Measurements from ENCODE around the gene FARP1. TPM values are rescaled to one million over a fixed set of nuclear protein-coding genes. Genes with fewer than 3 reads are reported as not detected.

The FARP1 gene
- total RNA-seq, 6 experiments from 2014 or later = 44.9 to 104 (median 80.0) TPM

- WGBS (ENCODE audit: insufficient coverage, low coverage, low lambda C conversion rate, missing lambda C conversion rate) = 84% methylated on average over 8 of the region's 8 CpGs
- Histone ChIP-seq H3K36me3 (peaks cover 0 to 2% (median 0%) of the 10 kb centered on the region in 4 donors), H3K4me1 (peaks cover 0 to 35% (median 7%) of the 10 kb centered on the region in 4 donors), H3K4me3 (no peak overlapping the region), H3K9me3 (no peaks in the 10 kb centered on the region), H3K27me3 (no peaks in the 10 kb centered on the region), H3K27ac (no peak overlapping the region)
- no peak for DNase-seq
- no peak for ATAC-seq
- no peak for TF ChIP-seq POLR2A (IDR thresholded peaks at IDR 0.05)
- TF ChIP-seq CTCF (IDR thresholded peaks at IDR 0.05) = no peak
- intact Hi-C loops (cut with DNase I) = no loop called here
Observed at GRCh38 chr13:98328511-98328910, 185.6 kb downstream of the FARP1 start.

GRCh38 chr13:98332222-98332621 is 189.3 kb downstream of the FARP1 start:
- no peak for TF ChIP-seq POLR2A (IDR thresholded peaks at IDR 0.05)
- no peak for TF ChIP-seq CTCF (IDR thresholded peaks at IDR 0.05)
- no peaks in the 10 kb centered on the region for H3K36me3 ChIP-seq
- no peak overlapping the region for H3K27ac ChIP-seq
- ATAC-seq (peak in 2 of 4 donors; percentile 51 to 53), DNase-seq (no peak)
- no peaks in the 10 kb centered on the region for H3K27me3 ChIP-seq
- 50% methylated on average over 2 of the region's 2 CpGs for WGBS (ENCODE audit: insufficient coverage, low coverage, low lambda C conversion rate, missing lambda C conversion rate)
- intact Hi-C loops (cut with DNase I) = no loop called here
- H3K9me3 ChIP-seq = no peaks in the 10 kb centered on the region
- H3K4me1 ChIP-seq = peaks cover 0 to 12% (median 2%) of the 10 kb centered on the region in 4 donors
- H3K4me3 ChIP-seq = no peak overlapping the region

GRCh38 chr13:98332691-98333090 is 189.8 kb downstream of the FARP1 start:
- DNase-seq (no peak), ATAC-seq (no peak)
- H3K36me3 ChIP-seq = no peaks in the 10 kb centered on the region
- H3K27ac ChIP-seq = no peak overlapping the region
- peaks cover 0 to 12% (median 2%) of the 10 kb centered on the region in 4 donors for H3K4me1 ChIP-seq
- H3K27me3 ChIP-seq = no peaks in the 10 kb centered on the region
- TF ChIP-seq POLR2A (IDR thresholded peaks at IDR 0.05) = no peak
- no peak for TF ChIP-seq CTCF (IDR thresholded peaks at IDR 0.05)
- 93% methylated on average over 5 of the region's 5 CpGs for WGBS (ENCODE audit: insufficient coverage, low coverage, low lambda C conversion rate, missing lambda C conversion rate)
- no peak overlapping the region for H3K4me3 ChIP-seq
- intact Hi-C loops (cut with DNase I) = no loop called here
- no peaks in the 10 kb centered on the region for H3K9me3 ChIP-seq

GRCh38 chr13:98333486-98333885 is 190.6 kb downstream of the FARP1 start:
- Histone ChIP-seq H3K27ac (no peak overlapping the region), H3K4me1 (peaks cover 0 to 12% (median 2%) of the 10 kb centered on the region in 4 donors), H3K27me3 (no peaks in the 10 kb centered on the region), H3K36me3 (no peaks in the 10 kb centered on the region), H3K4me3 (no peak overlapping the region), H3K9me3 (no peaks in the 10 kb centered on the region)
- intact Hi-C loops (cut with DNase I) = no loop called here
- no peak for ATAC-seq
- WGBS (ENCODE audit: insufficient coverage, low coverage, low lambda C conversion rate, missing lambda C conversion rate) = 68% methylated on average over 4 of the region's 12 CpGs
- DNase-seq = no peak
- TF ChIP-seq POLR2A (IDR thresholded peaks at IDR 0.05) (no peak), CTCF (IDR thresholded peaks at IDR 0.05) (no peak)
